ENCODE measurements around the gene CHID1.

Gene CHID1

GRCh38 chr11:898540-899190, 11.9 kb downstream of the CHID1 start:
- no peak for DNase-seq (ENCODE audit: low spot score in 2 of 2)
- H3K9me3 Mint-ChIP-seq, result no peaks in the 10 kb centered on the region

GRCh38 chr11:898143-898511, 12.5 kb downstream of the CHID1 start:
- Mint-ChIP-seq H3K36me3 (ENCODE audit: insufficient read depth) (peaks cover 10% of the 10 kb centered on the region), H3K9me3 (no peaks in the 10 kb centered on the region), H3K27ac (ENCODE audit: low read depth) (no peak overlapping the region), H3K27me3 (no peaks in the 10 kb centered on the region), H3K4me1 (peaks cover 6% of the 10 kb centered on the region), H3K4me3 (no peak overlapping the region)
- no peak for ATAC-seq (replicated peaks; ENCODE audit: extremely low read depth, poor library complexity, severe bottlenecking)
- DNase-seq (ENCODE audit: low spot score in 2 of 2), result no peak

More at GRCh38 chr11:898540-899190, 11.9 kb downstream of the CHID1 start:
- ATAC-seq (replicated peaks; ENCODE audit: extremely low read depth, poor library complexity, severe bottlenecking), result no peak
- H3K4me3 Mint-ChIP-seq, result no peak overlapping the region
- peaks cover 6% of the 10 kb centered on the region for H3K4me1 Mint-ChIP-seq
- H3K27ac Mint-ChIP-seq (ENCODE audit: low read depth), result no peak overlapping the region
- H3K27me3 Mint-ChIP-seq, result no peaks in the 10 kb centered on the region
- peaks cover 10% of the 10 kb centered on the region for H3K36me3 Mint-ChIP-seq (ENCODE audit: insufficient read depth)

DNA sequence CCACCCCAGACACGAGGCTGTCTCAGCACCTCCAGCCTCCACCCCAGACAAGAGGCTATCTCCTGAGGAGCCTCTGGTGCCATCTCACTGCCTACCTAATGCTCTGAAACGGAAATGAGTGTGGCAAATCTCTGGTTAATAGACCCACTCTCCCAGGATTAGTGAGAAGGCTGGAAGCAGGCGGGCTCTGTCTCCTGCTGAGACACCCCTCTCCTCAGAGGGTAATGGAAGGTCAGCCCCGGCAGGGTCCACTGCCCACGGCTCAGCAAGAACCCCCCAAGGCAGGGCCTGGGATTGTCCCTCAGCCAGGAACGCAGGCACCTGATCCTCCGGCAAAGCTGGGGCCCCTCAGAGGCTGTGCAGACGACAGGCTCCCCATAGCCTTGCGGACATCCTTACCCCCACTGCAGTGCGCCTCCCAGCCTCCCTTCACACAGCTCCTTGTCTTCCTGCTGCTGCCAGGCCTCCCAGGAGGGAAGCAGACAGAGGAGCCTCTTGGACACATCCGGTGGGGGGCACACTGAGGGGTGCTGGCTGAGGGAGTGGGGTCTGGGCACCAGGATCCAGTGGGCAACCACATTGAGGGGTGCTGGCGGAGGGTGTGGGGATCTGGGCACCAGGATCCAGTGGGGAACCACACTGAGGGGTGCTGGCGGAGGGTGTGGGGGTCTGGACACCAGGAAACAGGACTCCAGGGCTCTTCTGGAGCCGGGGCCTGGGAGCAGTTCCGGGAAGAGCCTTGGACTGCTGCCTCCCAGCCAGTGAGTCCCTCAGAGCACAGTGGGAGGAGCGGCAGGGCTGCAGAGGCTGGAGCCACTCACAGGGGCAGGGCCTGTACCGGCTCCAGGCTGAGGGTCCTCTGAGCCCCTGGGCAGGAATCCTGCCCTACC, 13.1 kb downstream of the CHID1 start:
- no peak for ATAC-seq (replicated peaks; ENCODE audit: extremely low read depth, poor library complexity, severe bottlenecking)
- Mint-ChIP-seq H3K27ac (ENCODE audit: low read depth) (no peak overlapping the region), H3K4me3 (no peak overlapping the region), H3K9me3 (no peaks in the 10 kb centered on the region), H3K4me1 (peaks cover 6% of the 10 kb centered on the region), H3K27me3 (no peaks in the 10 kb centered on the region), H3K36me3 (ENCODE audit: insufficient read depth) (peaks cover 9% of the 10 kb centered on the region)
- DNase-seq (ENCODE audit: low spot score in 2 of 2), result no peak

- H3K27ac Mint-ChIP-seq (ENCODE audit: low read depth), result no peak overlapping the region
- ATAC-seq (replicated peaks; ENCODE audit: extremely low read depth, poor library complexity, severe bottlenecking), result no peak
Observed at GRCh38 chr11:895331-896110, 15.1 kb downstream of the CHID1 start.

GRCh38 chr11:894575-895201, 15.9 kb downstream of the CHID1 start:
- peaks cover 3% of the 10 kb centered on the region for H3K36me3 Mint-ChIP-seq (ENCODE audit: insufficient read depth)
- no peak for ATAC-seq (replicated peaks; ENCODE audit: extremely low read depth, poor library complexity, severe bottlenecking)
- no peak for DNase-seq (ENCODE audit: low spot score in 2 of 2)

More at GRCh38 chr11:895331-896110, 15.1 kb downstream of the CHID1 start:
- Mint-ChIP-seq H3K36me3 (ENCODE audit: insufficient read depth) (peaks cover 6% of the 10 kb centered on the region), H3K4me1 (no peaks in the 10 kb centered on the region), H3K9me3 (no peaks in the 10 kb centered on the region), H3K27me3 (no peaks in the 10 kb centered on the region), H3K4me3 (no peak overlapping the region)
- no peak for DNase-seq (ENCODE audit: low spot score in 2 of 2)

GRCh38 chr11:893008-893654, 17.5 kb downstream of the CHID1 start:
- H3K27me3 Mint-ChIP-seq, result no peaks in the 10 kb centered on the region
- peaks cover 6% of the 10 kb centered on the region for H3K4me1 Mint-ChIP-seq
- H3K4me3 Mint-ChIP-seq, result no peak overlapping the region
- peaks cover 3% of the 10 kb centered on the region for H3K36me3 Mint-ChIP-seq (ENCODE audit: insufficient read depth)
- DNase-seq (ENCODE audit: low spot score in 2 of 2) (no peak), ATAC-seq (replicated peaks; ENCODE audit: extremely low read depth, poor library complexity, severe bottlenecking) (no peak)
- H3K27ac Mint-ChIP-seq (ENCODE audit: low read depth), result no peak overlapping the region
- H3K9me3 Mint-ChIP-seq, result no peaks in the 10 kb centered on the region

More at GRCh38 chr11:894575-895201, 15.9 kb downstream of the CHID1 start:
- Mint-ChIP-seq H3K9me3 (no peaks in the 10 kb centered on the region), H3K4me1 (no peaks in the 10 kb centered on the region), H3K27me3 (no peaks in the 10 kb centered on the region), H3K4me3 (no peak overlapping the region), H3K27ac (ENCODE audit: low read depth) (no peak overlapping the region)

DNA sequence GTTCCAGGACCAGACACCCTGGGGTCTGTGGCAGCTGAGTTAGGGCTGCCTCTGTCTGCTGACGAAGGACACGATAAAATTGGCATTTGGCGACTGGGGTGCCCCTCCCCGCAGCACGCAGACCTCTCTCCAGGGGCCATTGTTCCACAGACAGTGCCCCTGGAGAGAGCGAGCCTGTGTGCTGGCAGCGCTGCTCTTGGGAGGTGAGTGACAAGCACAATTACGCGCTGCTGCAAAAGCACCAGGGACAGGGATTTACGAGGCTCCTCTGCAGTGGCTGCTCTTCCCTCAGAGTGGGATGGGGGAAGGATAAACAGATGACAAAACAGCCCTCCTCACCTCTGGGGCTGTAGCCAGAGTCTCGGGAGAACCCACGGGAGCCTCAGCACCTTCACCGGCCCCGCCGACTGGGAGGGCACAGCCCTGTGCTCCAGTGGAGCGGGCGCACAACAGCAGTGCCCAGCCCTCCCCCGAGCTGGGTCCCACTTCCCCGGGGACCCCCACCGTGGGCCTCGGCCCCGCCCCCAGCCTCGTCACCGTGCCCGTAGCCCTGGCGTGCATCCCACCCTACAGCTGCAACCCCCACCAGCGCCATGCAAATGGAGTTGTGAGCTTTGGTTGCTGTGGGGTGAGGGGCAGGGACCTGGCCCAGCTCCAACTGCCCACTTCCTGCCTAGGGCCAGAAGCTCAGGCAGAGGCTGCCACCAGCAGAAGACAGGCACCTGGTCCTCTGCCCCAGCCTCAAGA, 19.6 kb downstream of the CHID1 start:
- Mint-ChIP-seq H3K9me3 (no peaks in the 10 kb centered on the region), H3K4me3 (no peak overlapping the region), H3K27me3 (no peaks in the 10 kb centered on the region), H3K27ac (ENCODE audit: low read depth) (no peak overlapping the region), H3K4me1 (peaks cover 13% of the 10 kb centered on the region), H3K36me3 (ENCODE audit: insufficient read depth) (peaks cover 5% of the 10 kb centered on the region)
- DNase-seq (ENCODE audit: low spot score in 2 of 2) (no peak), ATAC-seq (replicated peaks; ENCODE audit: extremely low read depth, poor library complexity, severe bottlenecking) (no peak)

DNA sequence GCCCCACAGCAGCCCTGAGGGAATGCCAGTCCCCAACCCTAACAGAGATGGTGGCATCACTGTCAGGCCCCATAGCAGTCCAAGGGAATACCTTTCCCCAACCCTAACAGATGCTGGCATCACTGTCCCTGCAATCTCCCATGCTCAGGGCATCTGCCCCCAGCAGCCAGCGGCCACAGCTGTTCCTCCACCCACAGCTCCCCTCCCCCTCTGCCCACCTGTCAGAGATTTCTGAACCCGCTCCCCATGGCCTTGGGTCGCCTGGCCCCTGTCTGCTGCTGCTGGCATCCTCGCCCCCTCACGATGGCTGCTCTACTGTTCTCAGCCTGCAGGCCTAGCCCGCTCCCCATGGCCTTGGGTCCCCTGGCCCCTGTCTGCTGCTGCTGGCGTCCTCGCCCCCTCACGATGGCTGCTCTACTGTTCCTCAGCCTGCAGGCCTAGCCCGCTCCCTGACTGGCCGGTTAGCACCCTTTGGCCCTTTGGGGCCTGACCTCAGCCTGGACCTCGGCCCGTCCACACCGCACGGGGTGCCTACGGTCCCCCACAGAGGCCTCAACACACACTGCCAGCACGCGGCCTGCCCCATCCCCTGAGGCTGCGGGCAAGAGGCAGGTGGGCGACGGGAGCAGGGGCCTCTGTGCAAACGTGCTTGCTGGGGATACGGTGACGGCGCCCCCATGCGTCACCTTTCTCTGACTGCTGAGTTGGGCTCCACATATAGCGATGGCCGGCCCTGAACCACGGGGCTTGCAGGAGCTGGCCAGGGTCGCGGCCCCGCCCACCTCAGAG, 20.7 kb downstream of the CHID1 start:
- Mint-ChIP-seq H3K36me3 (ENCODE audit: insufficient read depth) (peaks cover 5% of the 10 kb centered on the region), H3K4me3 (no peak overlapping the region), H3K27me3 (no peaks in the 10 kb centered on the region), H3K27ac (ENCODE audit: low read depth) (no peak overlapping the region), H3K9me3 (no peaks in the 10 kb centered on the region), H3K4me1 (peaks cover 18% of the 10 kb centered on the region)
- DNase-seq (ENCODE audit: low spot score in 2 of 2) (no peak), ATAC-seq (replicated peaks; ENCODE audit: extremely low read depth, poor library complexity, severe bottlenecking) (no peak)

DNA sequence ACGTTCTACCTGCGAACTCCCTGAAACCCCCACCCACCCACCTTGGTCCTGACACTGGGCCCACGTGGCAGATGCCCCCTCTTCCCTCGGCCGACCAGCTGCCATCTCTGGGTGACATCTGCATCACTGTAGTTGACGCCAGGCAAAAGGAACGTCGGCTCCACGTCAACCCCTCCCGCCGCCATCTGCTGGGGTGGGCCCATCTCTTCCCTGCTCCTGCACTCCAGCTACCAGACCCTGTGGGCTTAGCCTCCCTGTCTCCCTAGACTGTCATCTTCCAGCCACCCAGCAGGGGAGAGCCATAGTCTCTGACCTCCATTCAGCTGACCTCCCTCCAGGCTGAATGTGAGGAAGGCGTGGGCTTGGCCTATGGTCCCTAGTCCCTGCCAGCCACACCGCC, 21.4 kb downstream of the CHID1 start:
- H3K4me1 Mint-ChIP-seq, result peaks cover 18% of the 10 kb centered on the region
- no peaks in the 10 kb centered on the region for H3K9me3 Mint-ChIP-seq
- no peak for DNase-seq (ENCODE audit: low spot score in 2 of 2)
- H3K27me3 Mint-ChIP-seq, result no peaks in the 10 kb centered on the region
- no peak overlapping the region for H3K27ac Mint-ChIP-seq (ENCODE audit: low read depth)
- H3K36me3 Mint-ChIP-seq (ENCODE audit: insufficient read depth), result peaks cover 5% of the 10 kb centered on the region
- no peak overlapping the region for H3K4me3 Mint-ChIP-seq
- no peak for ATAC-seq (replicated peaks; ENCODE audit: extremely low read depth, poor library complexity, severe bottlenecking)

DNA sequence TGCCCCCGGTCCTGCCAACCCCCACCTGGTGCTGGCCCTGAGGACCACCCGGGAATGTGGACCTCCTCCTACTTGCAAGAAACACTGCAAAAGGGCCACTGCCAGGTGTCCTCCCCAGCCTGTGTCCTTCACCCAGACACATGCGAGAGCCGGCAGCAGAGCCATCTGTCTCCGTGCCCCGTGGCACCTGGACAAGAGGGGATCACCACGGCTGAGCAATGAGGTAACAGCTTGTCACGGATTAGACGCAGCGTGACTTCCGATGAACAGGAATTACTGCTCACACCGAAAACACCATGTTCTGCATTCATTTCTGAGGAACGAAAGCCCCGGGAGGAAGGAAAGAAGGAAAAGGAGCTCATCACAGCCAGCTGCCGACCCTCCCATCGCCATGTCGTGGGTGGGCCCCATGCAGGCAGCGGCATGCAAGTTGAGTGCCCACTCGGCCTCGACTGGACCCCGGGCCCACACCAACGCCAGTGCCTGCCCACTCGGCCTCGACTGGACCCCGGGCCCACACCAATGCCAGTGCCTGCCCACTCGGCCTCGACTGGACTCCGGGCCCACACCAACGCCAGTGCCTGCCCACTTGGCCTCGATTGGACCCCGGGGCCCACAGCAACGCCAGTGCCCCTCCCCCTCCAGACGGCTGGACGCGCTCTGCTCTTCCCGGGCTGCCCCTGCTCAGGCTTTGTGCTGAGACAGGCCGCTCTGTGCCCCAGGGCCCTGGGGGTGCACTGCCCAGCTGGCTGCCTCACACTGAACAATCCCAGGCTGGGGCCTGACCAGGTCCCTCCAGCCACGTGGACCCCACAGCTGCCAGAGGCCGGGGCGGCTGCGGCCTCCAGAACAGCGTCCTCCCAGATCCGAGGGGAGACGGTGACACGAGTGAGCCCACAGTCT, 22.0 kb downstream of the CHID1 start:
- peaks cover 18% of the 10 kb centered on the region for H3K4me1 Mint-ChIP-seq

More for the DNA sequence above, 22.0 kb downstream of the CHID1 start:
- H3K27me3 Mint-ChIP-seq, result no peaks in the 10 kb centered on the region
- no peak for DNase-seq (ENCODE audit: low spot score in 2 of 2)
- no peak overlapping the region for H3K27ac Mint-ChIP-seq (ENCODE audit: low read depth)
- ATAC-seq (replicated peaks; ENCODE audit: extremely low read depth, poor library complexity, severe bottlenecking), result no peak
- H3K4me3 Mint-ChIP-seq, result no peak overlapping the region
- H3K36me3 Mint-ChIP-seq (ENCODE audit: insufficient read depth), result peaks cover 5% of the 10 kb centered on the region
- no peaks in the 10 kb centered on the region for H3K9me3 Mint-ChIP-seq

Measured in central memory CD8-positive, alpha-beta T cell (primary cell).